GM18907 (cell line): ENCODE data around the gene PHF20.
"Not testable (repeated sequence)": the region's sequence is repeated elsewhere in the genome, so short reads cannot be mapped to it uniquely, and the experiment has no call there.

ENCODE experiments used
- ATAC-seq: cut with Tn5 transposase; IDR thresholded peaks from one replicate; pipeline ENCODE4 v1.9.1; 2021; ENCODE audit warnings: mild to moderate bottlenecking, moderate library complexity; ENCODE audit not compliant: unreplicated experiment

The PHF20 gene

DNA sequence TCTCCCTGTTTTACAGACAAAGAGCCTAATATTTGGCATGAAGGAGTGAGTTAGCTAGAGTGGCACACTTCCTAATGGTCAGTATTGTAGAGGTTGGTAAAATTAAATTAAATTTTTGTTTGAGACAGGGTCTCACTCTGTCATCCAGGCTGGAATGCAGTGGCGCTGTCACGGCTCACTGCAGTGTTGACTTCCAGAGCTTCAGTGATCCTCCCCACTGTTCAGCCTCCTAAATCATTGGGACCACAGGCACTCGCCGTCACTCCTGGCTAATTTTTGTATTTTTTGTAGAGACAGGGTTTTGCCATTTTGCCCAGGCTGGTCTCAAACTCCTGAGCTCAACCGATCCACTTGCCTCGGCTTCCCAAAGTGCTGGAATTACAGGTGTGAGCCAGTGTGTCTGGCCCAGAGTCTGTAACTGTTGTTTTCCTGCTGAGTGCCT is 111.5 kb downstream of the PHF20 start:
- ATAC-seq: no peak

GRCh38 chr20:35883778-35884540 is 112.1 kb downstream of the PHF20 start:
- ATAC-seq: no peak

GRCh38 chr20:35884541-35884865 is 112.7 kb downstream of the PHF20 start:
- no peak for ATAC-seq

- ATAC-seq: no peak
These were observed 113.4 kb downstream of the PHF20 start for GRCh38 chr20:35885212-35885611.

GRCh38 chr20:35886537-35886936 is 114.7 kb downstream of the PHF20 start:
- no peak for ATAC-seq

DNA sequence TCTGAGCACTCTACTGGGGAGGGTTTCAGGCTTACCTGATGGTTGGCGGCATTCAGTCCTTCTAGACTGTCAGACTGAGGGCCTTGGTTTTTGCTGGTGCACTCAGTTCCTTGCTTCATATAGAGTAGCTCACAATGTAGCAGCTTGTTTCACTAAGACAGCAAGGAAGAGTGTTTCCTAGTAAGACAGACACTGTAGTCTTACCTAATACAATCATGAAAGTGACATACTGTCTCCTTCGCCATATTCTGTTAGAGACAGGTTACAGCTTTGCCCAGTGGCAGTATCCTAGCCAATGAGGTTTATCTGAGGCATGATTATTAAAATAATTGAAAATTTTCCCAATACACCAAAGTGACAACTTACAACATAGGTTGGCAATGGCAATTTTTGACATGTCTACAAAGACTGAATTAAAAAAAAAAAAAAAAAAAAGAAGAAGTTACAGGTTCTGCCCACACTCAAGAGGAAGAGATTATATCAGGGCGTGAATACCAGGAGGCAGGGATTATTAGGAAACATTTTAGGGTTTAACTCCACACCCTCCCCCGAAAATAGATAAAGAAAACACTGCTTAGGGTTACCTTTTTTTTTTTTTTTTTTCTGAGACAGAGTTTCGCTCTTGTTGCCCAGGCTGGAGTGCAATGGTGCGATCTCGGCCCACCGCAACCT is 115.7 kb downstream of the PHF20 start:
- no peak for ATAC-seq

DNA sequence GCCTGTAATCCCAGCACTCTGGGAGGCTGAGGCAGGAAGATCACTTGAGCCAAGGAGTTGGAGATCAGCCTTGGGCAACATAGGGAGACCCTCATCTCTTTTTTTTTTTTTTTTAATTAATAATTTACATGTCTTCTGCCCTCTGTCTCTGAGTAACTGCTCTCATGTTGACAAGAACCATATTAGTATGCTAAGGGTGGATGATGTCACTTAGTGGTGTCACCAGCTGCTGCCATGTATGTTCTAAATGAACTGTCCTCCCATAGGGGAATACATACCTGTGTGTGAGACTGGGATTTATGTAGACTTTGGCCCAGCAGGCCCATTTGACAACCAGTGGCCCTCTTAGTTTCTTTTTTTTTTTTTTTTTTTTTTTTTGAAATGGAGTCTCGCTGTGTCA is 116.8 kb downstream of the PHF20 start:
- no peak for ATAC-seq

DNA sequence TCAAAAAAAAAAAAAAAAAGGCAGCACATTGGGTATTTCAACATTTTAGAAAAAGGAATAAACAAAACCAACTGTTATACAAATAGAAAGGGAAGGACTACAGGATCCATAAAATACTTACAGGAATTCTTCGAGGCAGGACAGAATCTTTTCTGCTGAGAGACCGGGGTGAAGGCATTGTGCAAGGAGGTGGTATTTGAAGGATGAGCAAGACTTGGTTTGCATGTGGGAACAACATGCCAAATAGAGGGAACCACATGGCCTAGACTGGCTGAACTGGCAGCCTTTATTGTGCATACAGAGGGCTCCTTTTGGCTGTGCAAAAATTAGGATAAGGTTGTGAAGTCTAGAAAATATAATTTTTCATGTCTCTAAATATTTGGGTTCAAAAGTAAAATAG is 119.6 kb downstream of the PHF20 start:
- no peak for ATAC-seq

GRCh38 chr20:35892871-35893270 is 121.1 kb downstream of the PHF20 start:
- ATAC-seq: no peak

- peak; percentile 67 for ATAC-seq
These were observed 122.1 kb downstream of the PHF20 start for GRCh38 chr20:35893942-35894341.

- not testable (repeated sequence) for ATAC-seq
These were observed 123.7 kb downstream of the PHF20 start for GRCh38 chr20:35895516-35895915.

GRCh38 chr20:35899064-35899463 is 127.2 kb downstream of the PHF20 start:
- no peak for ATAC-seq

- ATAC-seq: not testable (repeated sequence)
These were observed 129.4 kb downstream of the PHF20 start for GRCh38 chr20:35901230-35901629.

DNA sequence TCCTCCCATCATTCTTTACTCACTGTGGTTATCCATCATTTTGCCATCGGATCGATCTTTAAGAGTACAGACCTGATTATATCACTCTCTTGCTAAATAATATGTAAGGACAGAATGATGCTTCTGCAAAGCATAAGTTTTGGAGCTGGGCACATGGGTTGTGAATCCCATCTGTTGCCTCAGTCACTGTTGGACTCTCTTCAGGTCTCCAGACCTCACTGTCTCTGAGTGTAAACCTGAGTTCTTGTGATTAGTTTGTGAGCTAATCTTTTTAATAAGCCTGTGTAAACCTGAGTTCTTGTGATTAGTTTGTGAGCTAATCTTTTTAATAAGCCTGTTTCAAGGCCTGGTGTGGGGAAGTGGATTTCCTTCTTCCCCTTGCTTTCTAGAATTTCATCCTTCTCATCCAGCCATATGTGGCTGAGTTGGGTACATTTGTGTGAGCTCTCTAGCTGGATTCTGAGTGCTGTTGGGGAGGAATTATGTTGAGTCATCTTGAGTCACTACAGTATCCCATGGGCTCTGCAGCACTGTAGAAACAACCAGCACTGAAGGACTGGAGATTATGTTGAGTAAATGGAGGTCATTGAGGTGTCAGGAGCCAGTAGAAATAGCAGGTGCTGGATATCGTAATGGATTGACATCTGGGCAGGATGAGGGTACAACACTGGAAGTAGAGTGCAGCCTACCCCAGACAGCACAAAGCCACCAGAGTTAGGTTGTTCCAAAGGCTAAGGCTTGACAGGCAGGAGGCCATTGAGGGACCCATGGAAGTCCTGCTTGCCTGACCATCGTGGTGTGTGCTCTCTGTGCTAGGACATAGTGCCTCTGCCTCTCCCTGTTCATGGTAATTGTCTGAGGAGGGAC is 130.1 kb downstream of the PHF20 start:
- no peak for ATAC-seq

DNA sequence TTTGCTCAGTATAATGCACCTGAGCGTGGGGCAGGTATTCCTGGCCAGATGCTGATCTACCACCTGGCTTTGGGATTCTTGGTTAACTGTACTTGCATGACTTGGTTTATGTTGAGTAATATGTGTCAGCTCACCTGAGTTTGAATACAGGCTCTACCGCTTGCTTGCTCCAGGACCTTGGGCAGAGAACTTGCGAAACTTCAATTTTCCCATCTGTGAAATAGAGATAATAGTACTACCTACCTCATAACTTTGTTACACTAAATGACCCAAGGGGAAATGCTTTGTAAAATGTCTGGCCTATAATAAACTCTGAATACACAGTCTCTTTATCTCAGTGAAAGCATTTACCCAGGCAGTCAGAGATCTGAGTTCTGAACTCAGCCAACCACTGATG is 130.7 kb downstream of the PHF20 start:
- ATAC-seq: no peak

DNA sequence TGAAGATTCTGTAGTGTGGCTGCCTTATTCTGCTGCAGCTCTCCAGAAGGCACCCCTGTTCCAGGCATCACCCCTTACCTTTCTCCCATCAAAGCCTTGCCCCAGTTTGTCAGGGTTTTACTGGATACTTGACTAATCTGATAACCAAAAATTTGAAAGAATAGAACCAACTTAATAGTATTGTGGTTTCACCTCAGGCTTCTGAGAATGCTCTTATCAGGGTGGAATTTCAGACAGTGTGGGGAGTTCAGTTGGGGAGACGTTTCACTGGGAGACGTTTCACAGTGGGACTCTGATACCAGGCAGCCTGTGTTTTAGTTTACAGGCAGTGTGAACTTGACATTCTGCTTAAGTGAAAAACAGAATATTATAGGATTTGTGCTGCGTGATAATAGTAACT is 132.0 kb downstream of the PHF20 start:
- ATAC-seq: no peak

GRCh38 chr20:35904982-35905663 is 133.3 kb downstream of the PHF20 start:
- no peak for ATAC-seq

GRCh38 chr20:35907017-35907701 is 135.3 kb downstream of the PHF20 start:
- ATAC-seq: no peak

GRCh38 chr20:35908007-35908406 is 136.2 kb downstream of the PHF20 start:
- no peak for ATAC-seq

DNA sequence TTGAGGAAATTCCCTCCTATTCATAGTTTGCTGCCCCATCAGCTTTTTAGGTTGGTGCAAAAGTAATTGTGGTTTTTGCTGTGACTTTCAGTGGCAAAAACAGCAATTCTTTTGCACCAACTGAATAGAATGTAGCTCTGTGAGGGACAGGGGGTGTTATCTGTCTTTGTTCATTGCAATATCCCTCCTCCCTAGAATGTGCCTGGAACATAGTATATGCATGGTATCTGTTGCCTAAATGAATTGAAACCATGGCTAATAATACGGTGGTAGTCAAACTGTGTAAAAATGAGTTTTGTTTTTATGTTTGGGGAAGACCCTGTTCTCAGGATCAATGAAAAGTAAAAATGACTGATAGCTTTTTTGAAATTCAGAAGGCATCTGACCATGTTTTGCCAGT is 137.4 kb downstream of the PHF20 start:
- no peak for ATAC-seq

GRCh38 chr20:35909796-35910195 is 138.0 kb downstream of the PHF20 start:
- no peak for ATAC-seq
